Activated CD8-positive, alpha-beta memory T cell treated with anti-CD3 and anti-CD28 coated beads, Interleukin-2, amount 50 U/mL, for 24 hours (primary cell): ENCODE measurements around the gene BID.

Experiments
- DNase-seq: peaks from one replicate; pipeline ENCODE4 v3.0.0-alpha.2; 2020; ENCODE audit errors: extremely low read depth

Gene BID

DNA sequence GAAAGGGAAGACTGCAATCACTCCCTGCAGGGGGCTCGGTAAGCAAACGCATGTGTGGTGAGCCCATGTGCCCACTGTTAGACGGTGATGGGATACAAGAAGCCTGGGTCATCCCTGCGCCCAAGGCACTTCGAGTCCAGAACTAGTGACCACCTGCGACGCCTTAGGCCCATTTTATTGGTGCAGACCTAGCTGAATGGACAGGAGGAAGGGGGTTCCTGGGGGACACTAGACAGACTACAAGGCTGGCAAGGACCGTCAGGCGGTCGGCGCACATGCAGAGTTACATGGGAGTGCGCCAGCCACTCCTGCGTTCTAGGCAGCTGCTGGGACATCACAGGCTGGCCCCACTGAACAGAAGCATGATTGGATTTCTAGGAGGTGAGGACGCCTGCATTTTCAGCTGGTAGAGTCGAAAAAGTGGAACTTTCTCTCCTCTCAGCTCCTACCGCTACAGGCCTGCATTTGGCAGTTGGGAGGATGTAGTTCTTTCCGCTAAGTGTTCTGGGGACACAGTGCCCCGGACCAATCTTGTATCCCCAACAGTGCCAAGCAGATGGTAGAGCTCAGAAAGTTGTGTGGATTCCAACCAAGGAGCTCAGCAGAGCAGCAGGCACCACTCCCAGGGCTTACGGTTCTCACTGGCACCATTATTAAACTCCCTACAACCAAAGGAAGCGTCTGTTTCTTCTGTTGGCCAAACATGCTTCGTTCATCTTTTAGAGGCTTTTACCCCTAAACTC, 35.7 kb downstream of the BID start:
- DNase-seq: no peak

- no peak for DNase-seq
These were observed 40.1 kb downstream of the BID start for GRCh38 chr22:17734187-17734586.

DNA sequence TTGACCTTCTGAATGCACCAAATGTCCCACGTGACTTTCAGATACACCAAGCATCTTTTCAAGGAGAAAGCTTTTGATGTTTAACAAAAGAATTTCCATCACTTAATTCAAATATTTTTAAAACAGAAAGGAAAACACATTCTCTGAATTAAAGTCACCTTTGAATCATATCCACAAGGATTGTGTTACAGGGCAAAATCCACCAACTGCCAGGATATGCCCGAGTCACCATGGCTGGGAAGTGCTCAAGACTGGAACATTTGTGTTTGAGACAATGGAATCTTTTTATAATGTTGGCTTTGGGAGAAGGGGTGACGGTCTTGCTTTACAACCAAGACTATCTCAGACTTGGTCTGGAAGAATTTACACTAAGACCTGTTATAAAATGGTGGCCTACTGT, 40.8 kb downstream of the BID start:
- no peak for DNase-seq

DNA sequence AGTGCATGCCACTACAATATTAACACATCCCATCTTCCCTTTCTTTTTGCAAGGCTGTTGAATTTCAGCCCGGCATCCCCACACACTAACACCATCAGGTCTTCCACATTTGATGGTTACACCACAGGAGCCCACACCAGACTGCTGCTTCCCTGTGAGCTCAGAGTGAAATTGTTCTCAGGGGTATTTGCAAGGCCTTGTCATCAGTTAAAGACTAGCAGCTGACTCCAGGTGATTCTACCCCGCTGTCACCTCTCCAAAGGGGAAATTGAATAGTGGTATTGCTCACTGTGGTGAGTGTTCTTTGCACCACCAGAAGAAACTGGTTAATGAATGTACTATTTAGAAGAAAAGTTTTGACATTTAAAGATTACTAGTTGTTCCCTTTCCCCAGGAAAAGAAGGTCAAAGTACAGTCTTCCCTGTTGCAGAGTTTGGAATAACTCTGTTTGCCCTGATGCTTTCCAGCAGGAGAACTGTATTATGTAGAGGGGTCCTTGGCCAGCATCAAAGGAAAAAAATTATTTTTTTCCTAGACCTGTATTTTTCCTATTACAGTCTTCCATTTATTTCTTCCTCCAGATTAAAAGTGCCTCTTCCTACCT, 41.9 kb downstream of the BID start:
- no peak for DNase-seq

GRCh38 chr22:17729561-17729960, 44.7 kb downstream of the BID start:
- no peak for DNase-seq

DNA sequence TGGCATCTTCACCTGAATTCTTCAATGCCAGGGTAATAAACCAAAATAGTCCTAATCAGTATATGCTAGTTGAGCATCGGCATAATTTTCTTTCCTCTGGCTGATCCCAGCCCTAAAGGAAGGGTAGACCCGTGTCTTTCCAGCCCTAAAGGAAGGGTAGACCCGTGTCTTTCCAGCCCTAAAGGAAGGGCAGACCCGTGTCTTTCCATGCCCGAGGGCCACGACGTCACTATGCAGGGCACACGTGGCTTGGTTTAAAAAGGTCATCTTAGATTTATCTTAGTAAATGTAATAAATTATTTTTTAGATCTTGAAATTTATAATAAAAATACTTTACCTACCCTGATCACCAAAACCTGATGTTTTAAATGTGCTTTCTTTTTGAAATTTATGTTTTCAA, 45.5 kb downstream of the BID start:
- no peak for DNase-seq

DNA sequence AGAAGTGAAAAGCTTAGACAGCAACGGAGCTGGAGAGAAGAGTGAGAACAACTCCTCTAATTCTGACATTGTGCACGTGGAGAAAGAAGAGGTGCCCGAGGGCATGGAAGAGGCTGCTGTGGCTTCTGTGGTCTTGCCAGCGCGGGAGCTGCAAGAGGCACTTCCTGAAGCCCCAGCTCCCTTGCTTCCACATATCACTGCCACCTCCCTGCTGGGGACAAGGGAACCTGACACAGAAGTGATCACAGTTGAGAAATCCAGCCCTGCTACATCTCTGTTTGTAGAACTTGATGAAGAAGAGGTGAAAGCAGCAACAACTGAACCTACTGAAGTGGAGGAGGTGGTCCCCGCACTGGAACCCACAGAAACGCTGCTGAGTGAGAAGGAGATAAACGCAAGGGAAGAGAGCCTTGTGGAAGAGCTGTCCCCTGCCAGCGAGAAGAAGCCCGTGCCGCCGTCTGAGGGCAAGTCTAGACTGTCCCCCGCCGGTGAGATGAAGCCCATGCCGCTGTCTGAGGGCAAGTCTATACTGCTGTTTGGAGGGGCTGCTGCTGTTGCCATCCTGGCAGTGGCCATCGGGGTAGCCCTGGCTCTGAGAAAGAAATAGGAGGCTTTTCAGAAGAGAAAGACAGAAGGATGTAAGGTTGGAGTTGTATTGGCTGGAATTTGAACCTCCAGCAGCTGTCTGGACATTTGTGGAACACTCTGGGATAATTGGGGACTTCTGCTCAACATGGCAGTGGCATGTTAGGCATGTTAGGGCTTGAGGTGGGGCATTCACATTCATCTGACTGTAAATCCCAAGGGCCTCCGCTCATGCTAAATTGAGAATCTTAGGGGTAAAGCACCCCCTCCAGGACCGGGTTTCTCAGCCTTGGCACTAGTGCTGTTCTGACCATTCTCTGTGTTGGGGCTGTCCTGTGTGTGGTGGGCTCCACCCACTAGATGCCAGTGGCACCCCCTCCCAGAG, 47.1 kb downstream of the BID start:
- DNase-seq: no peak

- DNase-seq: no peak
These were observed 48.0 kb downstream of the BID start for GRCh38 chr22:17726006-17726927.

- DNase-seq: no peak
These were observed 48.8 kb downstream of the BID start for GRCh38 chr22:17725500-17725796.

GRCh38 chr22:17724678-17725499, 49.4 kb downstream of the BID start:
- DNase-seq: no peak

GRCh38 chr22:17724241-17724640, 50.0 kb downstream of the BID start:
- DNase-seq: no peak

GRCh38 chr22:17719911-17720310, 54.4 kb downstream of the BID start:
- DNase-seq: no peak

- DNase-seq: no peak
These were observed 56.6 kb downstream of the BID start for GRCh38 chr22:17717708-17718107.

GRCh38 chr22:17716529-17716928, 57.7 kb downstream of the BID start:
- no peak for DNase-seq

GRCh38 chr22:17712441-17712840, 61.8 kb downstream of the BID start:
- no peak for DNase-seq

DNA sequence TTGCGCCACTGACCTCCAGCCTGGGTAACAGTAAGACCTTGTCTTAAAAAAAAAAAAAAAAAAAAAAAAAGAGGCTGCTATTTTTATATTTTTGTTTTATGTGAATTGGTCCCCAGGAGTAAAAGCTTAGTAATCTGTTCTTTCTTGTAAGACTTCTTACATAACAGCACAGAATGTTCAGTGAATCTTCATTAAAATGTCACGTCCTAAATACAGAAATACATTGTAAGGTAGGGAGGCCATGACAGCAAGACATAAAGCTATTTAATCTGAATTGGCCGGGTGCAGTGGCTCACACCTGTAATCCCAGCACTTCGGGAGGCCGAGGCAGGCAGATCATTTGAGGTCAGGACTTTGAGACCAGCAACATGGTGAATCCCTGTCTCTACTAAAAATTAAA, 64.2 kb downstream of the BID start:
- no peak for DNase-seq

DNA sequence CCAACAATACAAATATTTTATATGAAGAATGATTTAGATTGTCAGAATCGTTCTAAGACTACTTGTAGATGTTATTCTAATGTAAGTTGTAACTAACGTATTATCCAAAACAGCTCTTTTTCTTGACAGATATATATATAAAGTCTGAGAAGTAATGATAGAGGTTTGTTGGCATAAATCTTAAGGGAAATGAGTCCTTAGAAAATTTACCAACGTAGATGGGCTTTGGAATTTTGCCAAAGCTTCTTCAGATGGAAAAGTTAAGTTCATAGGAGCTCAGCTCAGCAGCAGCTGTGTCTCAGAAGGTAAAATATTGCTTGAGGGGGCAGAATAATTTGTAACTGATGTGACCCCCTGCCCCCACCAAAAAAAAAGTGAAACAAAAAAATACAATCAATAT, 66.7 kb downstream of the BID start:
- no peak for DNase-seq

- DNase-seq: no peak
These were observed 67.3 kb downstream of the BID start for GRCh38 chr22:17706947-17707346.

DNA sequence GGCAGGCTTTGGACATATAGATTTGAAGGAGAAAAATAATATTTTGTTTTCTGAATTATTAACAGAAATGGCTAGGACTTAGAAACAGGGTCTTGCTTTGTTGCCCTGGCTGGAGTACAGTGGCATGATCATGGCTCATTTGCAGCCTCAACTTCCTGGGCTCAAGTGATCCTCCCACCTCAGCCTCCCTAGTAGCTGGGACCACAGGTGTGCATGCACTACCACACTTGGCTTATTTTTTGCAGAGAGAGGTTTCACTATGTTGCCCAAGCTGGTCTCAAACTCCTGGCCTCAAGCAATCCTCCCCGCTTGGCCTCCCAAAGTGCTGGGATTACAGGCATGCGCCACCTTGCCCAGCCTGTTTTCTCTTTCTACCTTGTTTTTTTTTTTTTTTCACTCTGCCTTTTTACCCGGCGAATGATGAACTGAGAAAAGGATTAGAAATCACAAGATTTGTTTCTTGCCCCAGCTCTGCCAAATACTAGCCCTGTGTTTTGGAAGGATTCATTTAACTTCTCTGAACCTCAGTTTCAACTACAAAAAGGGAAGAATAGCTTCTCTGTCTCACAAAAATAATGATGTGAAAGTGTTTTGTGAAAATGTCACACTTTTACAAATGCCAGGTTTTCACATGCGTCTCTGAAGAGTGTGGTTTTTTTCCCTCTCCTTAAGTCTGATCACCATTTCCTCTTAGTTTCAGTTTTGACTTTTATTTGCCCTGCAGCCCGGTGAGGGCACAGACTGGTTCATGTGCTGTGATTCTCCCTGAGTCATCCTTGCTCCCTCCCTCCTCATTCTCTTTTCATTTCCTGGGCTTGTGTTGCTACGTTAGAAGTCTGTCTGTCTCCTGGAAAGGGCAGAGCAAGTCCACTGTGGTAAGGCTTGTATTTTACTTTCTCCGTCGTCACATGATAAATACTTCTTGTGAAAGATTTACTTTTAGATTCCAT, 68.0 kb downstream of the BID start:
- DNase-seq: peak; percentile 1

DNA sequence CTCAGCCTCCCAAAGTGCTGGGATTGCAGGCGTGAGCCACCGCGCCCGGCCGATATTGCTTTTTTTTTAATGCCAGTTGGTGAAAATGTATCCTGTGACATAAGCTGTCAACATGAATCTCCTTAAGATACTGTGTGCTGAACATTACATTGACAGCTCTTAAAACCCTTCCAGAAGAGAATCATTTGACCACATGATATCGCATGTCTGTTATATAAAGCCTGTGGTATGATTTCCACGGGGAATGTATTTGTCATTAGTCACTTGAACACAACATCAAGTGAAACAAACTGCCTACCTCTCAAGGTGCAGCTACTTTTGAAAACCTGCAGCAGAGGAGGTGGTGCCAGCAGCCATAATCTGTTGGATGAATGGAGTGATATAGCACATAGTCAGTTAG, 68.7 kb downstream of the BID start:
- DNase-seq: no peak
